NCI-H748 treated with DMSO at 0.1 percent for 48 hours (cell line): ENCODE data around the gene NRDC.
"Not testable (repeated sequence)": the region's sequence is repeated elsewhere in the genome, so short reads cannot be mapped to it uniquely, and the experiment has no call there.

Source experiments
- DNase-seq: peaks from one replicate; lab custom pipeline; 2025; lab: John Stamatoyannopoulos, UW

NRDC gene

DNA sequence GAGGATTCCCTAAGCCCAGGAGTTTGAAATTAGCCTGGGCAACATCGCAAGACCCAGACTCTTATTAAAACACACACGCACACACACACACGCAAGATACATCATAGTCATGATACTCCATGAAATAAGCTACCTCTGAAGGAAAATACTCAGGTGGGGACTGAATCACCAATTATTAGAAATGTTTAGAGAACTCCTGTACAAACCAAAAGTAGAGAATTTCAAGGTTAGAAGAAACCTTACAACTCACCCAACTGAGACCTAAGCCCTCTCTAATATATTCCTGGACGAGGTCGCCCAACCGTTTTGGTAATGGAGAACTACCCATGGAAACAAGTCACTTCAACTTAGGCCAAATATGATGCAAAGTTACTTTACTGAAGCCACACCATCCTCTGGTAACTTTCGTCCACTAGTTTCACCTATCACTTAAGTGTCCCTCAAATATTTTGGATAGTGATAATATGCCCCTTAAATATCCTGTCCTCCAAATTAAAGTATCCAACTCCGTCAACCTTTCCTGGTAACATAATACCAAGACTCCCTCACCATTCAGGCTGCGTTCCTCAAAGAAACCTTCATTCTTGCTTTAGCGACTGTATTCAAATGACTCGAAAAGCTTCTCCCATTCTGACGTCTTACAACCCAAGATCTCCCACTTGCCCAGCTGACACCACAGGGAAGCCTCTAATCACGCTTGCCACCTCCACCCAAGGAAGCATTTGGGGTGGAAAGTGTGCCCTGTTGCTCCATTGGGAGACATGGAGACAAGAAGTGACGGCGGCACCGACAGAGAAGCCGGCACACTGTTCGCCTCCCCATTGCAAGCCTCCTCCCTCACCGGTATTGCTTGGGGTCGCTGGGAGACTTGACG is 856 bp downstream of the NRDC start:
- DNase-seq: no peak

DNA sequence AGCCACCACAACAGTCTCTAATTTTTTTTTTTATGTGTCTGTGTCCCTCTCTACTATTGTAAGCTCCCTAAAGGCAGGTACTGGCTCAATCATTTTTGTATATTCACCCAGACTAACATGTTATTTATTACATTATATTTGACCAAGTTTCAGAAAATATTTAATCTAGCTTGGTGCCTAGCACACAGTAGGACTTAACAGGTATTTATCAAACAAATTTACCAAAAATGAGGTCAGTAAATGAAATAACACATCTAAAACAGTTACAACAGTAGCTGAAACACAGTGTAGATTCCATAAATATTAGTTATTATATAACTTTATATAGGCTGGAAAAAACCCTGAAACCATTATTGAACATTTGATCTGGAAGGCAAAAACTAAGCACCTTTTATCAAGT is 2.7 kb downstream of the NRDC start:
- DNase-seq: no peak

GRCh38 chr1:51875291-51875772 is 3.2 kb downstream of the NRDC start:
- DNase-seq: no peak

DNA sequence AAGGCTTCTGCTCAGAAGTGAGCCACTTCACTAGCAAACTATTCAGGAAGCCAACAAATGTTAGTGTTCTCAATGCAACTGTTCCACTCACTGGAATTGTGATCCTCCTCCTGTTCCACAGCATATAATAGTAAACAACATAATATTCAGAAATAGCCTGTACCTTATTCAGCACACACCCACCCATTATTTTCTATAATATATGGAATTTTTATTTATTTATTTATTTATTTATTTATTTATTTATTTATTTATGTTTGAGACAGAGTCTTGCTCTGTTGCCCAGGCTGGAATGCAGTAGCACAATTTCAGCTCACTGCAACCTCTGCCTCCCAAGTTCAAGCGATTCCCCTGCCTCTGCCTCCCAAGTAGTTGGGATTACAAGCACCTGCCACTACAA is 5.3 kb downstream of the NRDC start:
- DNase-seq: not testable (repeated sequence)

DNA sequence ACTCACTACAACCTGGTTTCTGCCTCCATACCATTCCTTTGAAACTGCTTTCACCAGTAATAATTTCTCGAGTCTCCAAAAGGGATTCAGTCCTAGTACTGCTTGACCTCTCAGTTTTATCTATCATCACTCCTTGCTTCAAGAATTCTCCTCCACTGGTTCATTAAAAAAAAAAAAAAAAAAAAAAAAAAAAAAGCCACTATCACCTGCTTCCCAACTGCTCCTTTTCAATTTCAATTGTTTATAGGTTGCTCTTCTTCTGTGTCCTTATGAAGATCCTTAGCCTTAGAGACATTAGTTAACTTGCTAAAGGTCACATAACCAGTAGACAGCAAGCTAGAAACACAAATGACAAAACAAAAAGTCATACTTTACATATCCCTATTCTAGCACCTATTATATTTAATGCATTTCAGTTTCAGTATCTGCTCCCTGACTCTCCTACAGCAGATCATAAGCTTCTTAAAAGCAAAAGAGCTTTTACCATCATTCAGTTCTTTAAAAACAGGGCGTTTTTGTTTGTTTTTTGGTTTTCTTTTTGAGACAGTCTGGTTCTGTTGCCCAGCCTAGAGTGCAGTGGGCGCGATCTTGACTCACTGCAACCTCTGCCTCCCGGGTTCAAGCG is 7.1 kb downstream of the NRDC start:
- DNase-seq: no peak

GRCh38 chr1:51870603-51871350 is 7.8 kb downstream of the NRDC start:
- no peak for DNase-seq

GRCh38 chr1:51867479-51868232 is 10.9 kb downstream of the NRDC start:
- no peak for DNase-seq

GRCh38 chr1:51863384-51863783 is 15.1 kb downstream of the NRDC start:
- DNase-seq: no peak

GRCh38 chr1:51861669-51862068 is 16.9 kb downstream of the NRDC start:
- no peak for DNase-seq

GRCh38 chr1:51859735-51860134 is 18.8 kb downstream of the NRDC start:
- DNase-seq: no peak

GRCh38 chr1:51859333-51859732 is 19.2 kb downstream of the NRDC start:
- no peak for DNase-seq

GRCh38 chr1:51858892-51859291 is 19.6 kb downstream of the NRDC start:
- no peak for DNase-seq

- DNase-seq: no peak
Measured at GRCh38 chr1:51856745-51857144, 21.8 kb downstream of the NRDC start.

DNA sequence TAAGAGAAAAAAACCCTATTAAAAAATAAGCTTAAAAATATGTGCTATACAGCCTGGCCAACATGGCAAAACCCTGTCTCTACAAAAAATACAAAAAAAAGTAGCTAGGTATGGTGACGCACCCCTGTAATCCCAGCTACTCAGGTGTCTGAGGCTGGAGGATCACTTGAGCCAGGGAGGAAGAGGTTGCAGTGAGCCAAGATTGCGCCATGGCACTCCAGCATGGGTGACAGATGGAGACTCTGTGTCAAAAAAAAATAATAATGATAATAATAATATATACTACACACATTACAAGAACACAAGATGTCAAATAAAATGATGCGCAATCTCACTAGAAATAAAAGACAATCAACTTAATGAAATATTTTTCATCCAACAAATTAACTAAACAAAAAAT is 22.9 kb downstream of the NRDC start:
- DNase-seq: no peak

- no peak for DNase-seq
Measured at GRCh38 chr1:51853360-51853759, 25.2 kb downstream of the NRDC start.

DNA sequence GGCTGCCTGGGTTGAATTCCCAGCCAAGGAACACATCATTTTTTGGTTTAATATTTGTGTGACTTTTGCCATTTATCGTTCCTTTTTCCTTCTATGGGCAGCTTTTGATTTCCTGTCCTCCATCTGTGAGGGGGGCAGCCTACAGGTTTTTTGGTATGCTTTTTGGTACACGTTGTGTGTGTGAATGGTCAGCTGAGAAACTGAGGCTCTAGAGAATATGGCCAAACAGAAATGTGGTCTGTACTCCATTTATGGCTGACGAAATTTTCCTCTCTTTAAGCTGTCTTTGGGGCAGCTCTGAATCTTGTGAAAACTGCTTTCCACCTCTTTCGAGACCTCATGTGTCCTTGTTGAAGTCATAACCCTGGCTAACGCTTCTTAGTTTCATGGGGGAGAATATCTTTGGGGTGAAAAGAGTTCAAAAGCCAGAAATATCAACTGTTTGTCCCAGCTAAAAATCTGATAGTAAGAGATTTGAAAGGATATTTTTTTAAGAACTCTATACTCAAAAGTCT is 26.6 kb downstream of the NRDC start:
- DNase-seq: no peak

GRCh38 chr1:51850420-51851223 is 27.9 kb downstream of the NRDC start:
- no peak for DNase-seq

- no peak for DNase-seq
Measured at GRCh38 chr1:51847294-51847920, 31.1 kb downstream of the NRDC start.

DNA sequence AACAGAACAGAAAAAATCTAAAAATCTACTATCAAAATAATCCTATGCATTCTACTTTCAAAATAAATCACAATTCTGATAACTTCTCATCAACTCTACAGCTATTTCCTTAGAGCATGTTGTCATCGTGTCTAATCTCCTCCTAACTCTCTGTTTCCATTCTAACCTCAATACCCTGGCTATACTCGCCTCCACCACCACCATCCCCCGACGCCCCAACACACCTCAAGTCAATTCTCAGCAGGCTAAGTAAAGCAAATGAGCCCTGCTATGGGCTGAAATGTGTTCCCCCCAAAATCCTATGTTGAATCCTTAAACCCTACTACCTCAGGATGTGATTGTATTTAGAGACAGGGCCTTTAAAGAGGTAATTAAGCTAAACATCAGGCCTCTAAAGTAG is 34.6 kb downstream of the NRDC start:
- DNase-seq: no peak

DNA sequence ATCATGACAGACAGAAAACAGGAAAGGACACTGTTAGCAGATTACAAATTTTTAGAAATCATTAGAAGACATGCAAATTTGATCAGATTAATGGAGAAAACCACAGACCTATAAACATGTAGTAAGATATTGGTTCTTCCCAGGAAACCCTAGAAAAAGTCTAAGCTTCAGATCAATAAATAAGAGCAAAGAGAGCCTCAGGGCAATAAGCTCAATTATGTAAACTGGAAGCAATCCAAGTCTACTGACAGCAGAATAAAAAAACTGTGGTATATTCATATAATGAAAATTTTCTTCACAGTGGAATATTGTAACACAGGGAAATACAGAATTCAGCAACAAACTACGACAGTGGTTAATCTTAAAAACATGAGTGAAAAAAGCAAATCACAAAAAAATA is 36.3 kb downstream of the NRDC start:
- no peak for DNase-seq
